ENCODE data around the gene OR51M1. TPM values are rescaled to one million over a fixed set of nuclear protein-coding genes. Genes with fewer than 3 reads are reported as not detected.
"Not testable (repeated sequence)": the region's sequence is repeated elsewhere in the genome, so short reads cannot be mapped to it uniquely, and the experiment has no call there.

OR51M1 gene
- total RNA-seq, 1 experiment from 2014 or later = not detected

DNA sequence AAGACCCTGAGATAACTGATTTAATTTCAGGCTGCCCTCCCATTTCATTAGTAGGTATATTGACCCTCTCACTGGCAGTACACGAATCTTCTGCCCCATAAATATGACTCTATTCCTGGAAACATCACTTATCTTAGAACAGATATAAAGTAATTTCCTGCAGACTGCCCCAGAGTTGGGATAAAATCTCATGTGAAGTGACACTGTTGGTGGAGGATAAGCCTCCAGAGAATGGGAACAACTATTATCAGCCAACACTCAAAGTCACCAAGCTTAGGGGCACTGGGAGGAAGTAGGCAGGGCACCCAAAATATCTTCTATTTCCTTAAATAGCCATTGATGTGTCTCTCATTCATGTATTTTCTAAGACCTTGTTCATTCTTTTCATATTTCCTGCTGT lies 48.4 kb upstream of the OR51M1 start:
- H2AFZ ChIP-seq (ENCODE audit: low read depth, low read length, poor library complexity, severe bottlenecking) = no peak overlapping the region
- H3K36me3 ChIP-seq (ENCODE audit: control insufficient read depth in 1 of 2, insufficient read depth in 2 of 2, low read length in 2 of 2) = peaks cover 0 to 15% of the 10 kb centered on the region in 2 experiments; a peak in 1 of 4 replicates
- no peak overlapping the region for H3K4me3 ChIP-seq (replicated peaks in 1 of 2; ENCODE audit: low read depth in 1 of 2, low read length in 2 of 2)
- POLR2A ChIA-PET = no interaction called here
- H3K9ac ChIP-seq (ENCODE audit: low read length) = no peak overlapping the region
- 0 out of 4 replicates have a peak, but pooled peaks cover 0 to 3% of the 10 kb centered on the region in 2 experiments for H3K4me1 ChIP-seq (ENCODE audit: control insufficient read depth in 1 of 2, insufficient read depth in 2 of 2, low read length in 2 of 2)
- RAD21 ChIA-PET (ENCODE audit: low non-redundant PET in 1 of 2, low total read pairs in 2 of 2, uncharacterized antibody in 2 of 2, unreplicated experiment in 2 of 2) = no interaction called here
- H3K27ac ChIP-seq (ENCODE audit: low read depth, low read length) = no peak overlapping the region; the same call in 1 of the 2 replicates
- TF ChIP-seq POLR2AphosphoS5 (IDR thresholded peaks at IDR 0.05; ENCODE audit: low read depth, low read length) (peak; percentile 31; the same call in 1 of the 2 replicates), TCF7L2 (IDR thresholded peaks at IDR 0.05; ENCODE audit: borderline replicate concordance, extremely low read depth, insufficient read depth, insufficient read length) (no peak)
- 0 out of 2 replicates have a peak, but pooled peaks cover 4% of the 10 kb centered on the region for H3K79me2 ChIP-seq (ENCODE audit: insufficient read depth, low read length)
- H3K9me3 ChIP-seq (ENCODE audit: control insufficient read depth in 1 of 2, insufficient read depth in 1 of 2, low read depth in 1 of 2, low read length in 2 of 2) = no peaks in the 10 kb centered on the region
- intact Hi-C loops (cut with micrococcal nuclease) = no loop called here
- CTCF ChIA-PET = no interaction called here
- ATAC-seq = peak; percentile 15; the same call in 1 of the 2 replicates
- TSS peak; percentile 1 for BruUV-seq (replicated peaks)
- DNase-seq (ENCODE audit: low read depth, low spot score) = no peak
- peaks cover 8% of the 10 kb centered on the region; the same call in 1 of the 2 replicates for H4K20me1 ChIP-seq (ENCODE audit: insufficient read depth)
- no peaks in the 10 kb centered on the region for H3K27me3 ChIP-seq (ENCODE audit: insufficient read depth, low read length)
- no peaks in the 10 kb centered on the region for H3K9me2 ChIP-seq (ENCODE audit: insufficient read depth)
- no peak overlapping the region for H3K4me2 ChIP-seq (ENCODE audit: low read length)

DNA sequence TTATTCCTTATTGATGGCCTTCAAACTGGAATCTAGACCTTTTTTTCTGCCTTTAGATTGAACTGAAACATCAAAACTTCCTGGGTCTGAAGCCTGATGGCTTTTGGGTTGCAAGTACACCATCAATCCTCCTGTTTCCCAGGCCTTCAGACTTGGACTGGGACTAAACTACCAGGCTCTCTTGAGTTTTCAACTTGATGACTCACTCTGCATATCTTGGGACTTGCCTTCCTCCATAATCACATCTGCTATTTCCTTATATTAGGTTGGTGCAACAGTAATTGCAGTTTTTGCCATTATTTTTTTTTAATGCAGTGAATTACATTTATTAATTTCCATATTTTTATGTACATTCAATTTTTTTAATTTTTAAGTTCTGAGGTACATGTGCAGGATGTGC lies 47.3 kb upstream of the OR51M1 start:
- CTCF ChIA-PET = no interaction called here

DNA sequence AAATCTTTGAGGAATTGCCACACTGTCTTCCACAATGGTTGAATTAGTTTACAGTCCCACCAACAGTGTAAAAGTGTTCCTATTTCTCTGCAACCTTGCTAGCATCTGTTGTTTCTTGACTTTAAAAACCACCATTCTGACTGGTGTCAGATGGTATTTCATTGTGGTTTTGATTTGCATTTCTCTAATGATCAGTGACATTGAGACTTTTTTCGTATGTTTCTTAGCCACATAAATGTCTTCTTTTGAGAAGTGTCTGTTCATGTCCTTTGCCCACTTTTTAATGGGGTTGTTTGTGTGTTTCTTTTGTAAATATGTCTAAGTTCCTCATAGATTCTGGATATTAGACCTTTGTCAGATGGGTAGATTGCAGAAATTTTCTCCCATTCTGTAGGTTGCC lies 46.4 kb upstream of the OR51M1 start:
- H3K9me3 ChIP-seq (ENCODE audit: control insufficient read depth in 1 of 2, insufficient read depth in 1 of 2, low read depth in 1 of 2, low read length in 2 of 2); H4K20me1 ChIP-seq (ENCODE audit: insufficient read depth); H3K4me1 ChIP-seq (ENCODE audit: control insufficient read depth in 1 of 2, insufficient read depth in 2 of 2, low read length in 2 of 2); ATAC-seq; RAD21 ChIA-PET (ENCODE audit: low non-redundant PET in 1 of 2, low total read pairs in 2 of 2, uncharacterized antibody in 2 of 2, unreplicated experiment in 2 of 2); BruUV-seq (replicated peaks); CTCF ChIA-PET; H3K9ac ChIP-seq (ENCODE audit: low read length); H3K4me3 ChIP-seq (replicated peaks in 1 of 2; ENCODE audit: low read depth in 1 of 2, low read length in 2 of 2); H2AFZ ChIP-seq (ENCODE audit: low read depth, low read length, poor library complexity, severe bottlenecking); H3K27ac ChIP-seq (ENCODE audit: low read depth, low read length); intact Hi-C loops (cut with micrococcal nuclease); POLR2A ChIA-PET; DNase-seq (ENCODE audit: low read depth, low spot score); H3K27me3 ChIP-seq (ENCODE audit: insufficient read depth, low read length); H3K9me2 ChIP-seq (ENCODE audit: insufficient read depth); H3K4me2 ChIP-seq (ENCODE audit: low read length): not testable (repeated sequence)
- H3K79me2 ChIP-seq (ENCODE audit: insufficient read depth, low read length) = peaks cover 23% of the 10 kb centered on the region
- peaks cover 13 to 27% of the 10 kb centered on the region in 2 experiments; a peak in 3 of 4 replicates for H3K36me3 ChIP-seq (ENCODE audit: control insufficient read depth in 1 of 2, insufficient read depth in 2 of 2, low read length in 2 of 2)

More for the DNA sequence above, 47.3 kb upstream of the OR51M1 start:
- Histone ChIP-seq H3K4me1 (ENCODE audit: control insufficient read depth in 1 of 2, insufficient read depth in 2 of 2, low read length in 2 of 2) (0 out of 4 replicates have a peak, but pooled peaks cover 0 to 3% of the 10 kb centered on the region in 2 experiments), H3K27ac (ENCODE audit: low read depth, low read length) (no peak overlapping the region), H4K20me1 (ENCODE audit: insufficient read depth) (peaks cover 8% of the 10 kb centered on the region; the same call in 1 of the 2 replicates), H3K79me2 (ENCODE audit: insufficient read depth, low read length) (peaks cover 15% of the 10 kb centered on the region; the same call in 1 of the 2 replicates), H3K4me3 (replicated peaks in 1 of 2; ENCODE audit: low read depth in 1 of 2, low read length in 2 of 2) (no peak overlapping the region), H3K27me3 (ENCODE audit: insufficient read depth, low read length) (no peaks in the 10 kb centered on the region), H3K9me3 (ENCODE audit: control insufficient read depth in 1 of 2, insufficient read depth in 1 of 2, low read depth in 1 of 2, low read length in 2 of 2) (no peaks in the 10 kb centered on the region), H3K36me3 (ENCODE audit: control insufficient read depth in 1 of 2, insufficient read depth in 2 of 2, low read length in 2 of 2) (peaks cover 5 to 26% of the 10 kb centered on the region in 2 experiments; a peak in 3 of 4 replicates), H2AFZ (ENCODE audit: low read depth, low read length, poor library complexity, severe bottlenecking) (no peak overlapping the region), H3K4me2 (ENCODE audit: low read length) (no peak overlapping the region), H3K9ac (ENCODE audit: low read length) (no peak overlapping the region), H3K9me2 (ENCODE audit: insufficient read depth) (no peaks in the 10 kb centered on the region)
- TF ChIP-seq FOSL1 (IDR thresholded peaks at IDR 0.05; ENCODE audit: low read depth) (no peak), RAD21 (IDR thresholded peaks at IDR 0.05; ENCODE audit: low read depth) (no peak), POLR2AphosphoS5 (IDR thresholded peaks at IDR 0.05; ENCODE audit: low read depth, low read length) (peak; percentile 23; the same call in 1 of the 2 replicates), CBX3 (IDR thresholded peaks at IDR 0.05; ENCODE audit: low read depth) (no peak), CEBPB (IDR thresholded peaks at IDR 0.05; ENCODE audit: low read depth) (no peak), TCF7L2 (IDR thresholded peaks at IDR 0.05; ENCODE audit: borderline replicate concordance, extremely low read depth, insufficient read depth, insufficient read length) (no peak)
- TF ChIP-seq, protein P1, sequence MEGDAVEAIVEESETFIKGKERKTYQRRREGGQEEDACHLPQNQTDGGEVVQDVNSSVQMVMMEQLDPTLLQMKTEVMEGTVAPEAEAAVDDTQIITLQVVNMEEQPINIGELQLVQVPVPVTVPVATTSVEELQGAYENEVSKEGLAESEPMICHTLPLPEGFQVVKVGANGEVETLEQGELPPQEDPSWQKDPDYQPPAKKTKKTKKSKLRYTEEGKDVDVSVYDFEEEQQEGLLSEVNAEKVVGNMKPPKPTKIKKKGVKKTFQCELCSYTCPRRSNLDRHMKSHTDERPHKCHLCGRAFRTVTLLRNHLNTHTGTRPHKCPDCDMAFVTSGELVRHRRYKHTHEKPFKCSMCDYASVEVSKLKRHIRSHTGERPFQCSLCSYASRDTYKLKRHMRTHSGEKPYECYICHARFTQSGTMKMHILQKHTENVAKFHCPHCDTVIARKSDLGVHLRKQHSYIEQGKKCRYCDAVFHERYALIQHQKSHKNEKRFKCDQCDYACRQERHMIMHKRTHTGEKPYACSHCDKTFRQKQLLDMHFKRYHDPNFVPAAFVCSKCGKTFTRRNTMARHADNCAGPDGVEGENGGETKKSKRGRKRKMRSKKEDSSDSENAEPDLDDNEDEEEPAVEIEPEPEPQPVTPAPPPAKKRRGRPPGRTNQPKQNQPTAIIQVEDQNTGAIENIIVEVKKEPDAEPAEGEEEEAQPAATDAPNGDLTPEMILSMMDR (IDR thresholded peaks at IDR 0.05 in 2 of 3, conservative IDR thresholded peaks at IDR 0.05 in 1 of 3; ENCODE audit: borderline replicate concordance in 1 of 3, insufficient read depth in 1 of 3, low read depth in 2 of 3, low read length in 2 of 3) = no peak
- no TSS peak for BruUV-seq (replicated peaks)
- ChIA-PET POLR2A (no interaction called here), RAD21 (ENCODE audit: low non-redundant PET in 1 of 2, low total read pairs in 2 of 2, uncharacterized antibody in 2 of 2, unreplicated experiment in 2 of 2) (no interaction called here)
- intact Hi-C loops (cut with micrococcal nuclease) = no loop called here
- ATAC-seq (0 out of 2 replicates have a peak, but pooled peaks have one; percentile 9), DNase-seq (ENCODE audit: low read depth, low spot score) (no peak)

Data from HCT116 (cell line).